Keratinocyte (primary cell): ENCODE data around the gene ASB10.

Experiments
- EZH2 ChIP-seq: IDR thresholded peaks from one replicate; pipeline ENCODE4 v1.6.1; 2012; ENCODE audit warnings: inconsistent platforms, mild to moderate bottlenecking, low read length, moderate library complexity
- TF ChIP-seq, protein P1 (sequence below), 3 experiments: IDR thresholded peaks in 1 of 3; conservative IDR thresholded peaks in 1 of 3; optimal IDR thresholded peaks in 1 of 3; 2 replicates in 2 of 3; 3 replicates in 1 of 3; pipeline versions ENCODE3 to v1.5.1; 2011; ENCODE audit warnings: low read length in 3 of 3, mild to moderate bottlenecking in 3 of 3, moderate library complexity in 2 of 3, control low read depth in 1 of 3, inconsistent platforms in 1 of 3; ENCODE audit not compliant: insufficient read depth in 2 of 3; ENCODE audit errors: extremely low read depth in 1 of 3

- TF ChIP-seq, protein P1, sequence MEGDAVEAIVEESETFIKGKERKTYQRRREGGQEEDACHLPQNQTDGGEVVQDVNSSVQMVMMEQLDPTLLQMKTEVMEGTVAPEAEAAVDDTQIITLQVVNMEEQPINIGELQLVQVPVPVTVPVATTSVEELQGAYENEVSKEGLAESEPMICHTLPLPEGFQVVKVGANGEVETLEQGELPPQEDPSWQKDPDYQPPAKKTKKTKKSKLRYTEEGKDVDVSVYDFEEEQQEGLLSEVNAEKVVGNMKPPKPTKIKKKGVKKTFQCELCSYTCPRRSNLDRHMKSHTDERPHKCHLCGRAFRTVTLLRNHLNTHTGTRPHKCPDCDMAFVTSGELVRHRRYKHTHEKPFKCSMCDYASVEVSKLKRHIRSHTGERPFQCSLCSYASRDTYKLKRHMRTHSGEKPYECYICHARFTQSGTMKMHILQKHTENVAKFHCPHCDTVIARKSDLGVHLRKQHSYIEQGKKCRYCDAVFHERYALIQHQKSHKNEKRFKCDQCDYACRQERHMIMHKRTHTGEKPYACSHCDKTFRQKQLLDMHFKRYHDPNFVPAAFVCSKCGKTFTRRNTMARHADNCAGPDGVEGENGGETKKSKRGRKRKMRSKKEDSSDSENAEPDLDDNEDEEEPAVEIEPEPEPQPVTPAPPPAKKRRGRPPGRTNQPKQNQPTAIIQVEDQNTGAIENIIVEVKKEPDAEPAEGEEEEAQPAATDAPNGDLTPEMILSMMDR (optimal IDR thresholded peaks at IDR 0.05 in 1 of 3, IDR thresholded peaks at IDR 0.05 in 1 of 3, conservative IDR thresholded peaks at IDR 0.05 in 1 of 3; ENCODE audit: extremely low read depth in 1 of 3, insufficient read depth in 2 of 3, low read length in 3 of 3), result no peak
- no peak for TF ChIP-seq EZH2
These were observed 34.2 kb downstream of the ASB10 start for GRCh38 chr7:151152643-151153513.
